GM23338 (cell line): ENCODE measurements around the gene ZNF853.

Experiments used
- CREB1 ChIP-seq: fragments of 250-450 bp; sonication (Bioruptor Pico); IDR thresholded peaks from 2 replicates; pipeline ENCODE4 v1.5.0; 2020; ENCODE audit warnings: low read depth, mild to moderate bottlenecking, moderate library complexity
- EZH2 ChIP-seq: fragments of 200-600 bp; sonication (generic); IDR thresholded peaks from one replicate; pipeline ENCODE4 v1.8.0; 2017; ENCODE audit warnings: antibody characterized with exemption, mild to moderate bottlenecking, low read depth; ENCODE audit not compliant: unreplicated experiment
- EZH2phosphoT487 ChIP-seq: fragments of 200-600 bp; sonication (generic); IDR thresholded peaks from one replicate; pipeline ENCODE4 v1.8.1; 2018; ENCODE audit warnings: antibody characterized with exemption; ENCODE audit not compliant: unreplicated experiment
- JUNB ChIP-seq: IDR thresholded peaks from one replicate; pipeline ENCODE4 v1.6.1; 2016; ENCODE audit warnings: antibody characterized with exemption; ENCODE audit not compliant: unreplicated experiment
- NANOG ChIP-seq: IDR thresholded peaks from 2 replicates; pipeline ENCODE4 v1.6.1; 2016; ENCODE audit warnings: antibody characterized with exemption, borderline replicate concordance
- POLR2AphosphoS5 ChIP-seq: IDR thresholded peaks from 2 replicates; pipeline ENCODE4 v1.6.1; 2016; ENCODE audit warnings: antibody characterized with exemption, low read depth
- STAT1 ChIP-seq: IDR thresholded peaks from one replicate; pipeline ENCODE4 v1.6.1; 2016; ENCODE audit warnings: antibody characterized with exemption; ENCODE audit not compliant: unreplicated experiment
- ZNF331 ChIP-seq: fragments of 250-450 bp; sonication (Bioruptor Pico); IDR thresholded peaks from 2 replicates; pipeline ENCODE4 v1.5.0; 2020; ENCODE audit warnings: low read depth, mild to moderate bottlenecking, moderate library complexity
- ZNF462 ChIP-seq: fragments of 250-450 bp; sonication (Bioruptor Pico); IDR thresholded peaks from 2 replicates; pipeline ENCODE4 v1.5.0; 2020; ENCODE audit warnings: mild to moderate bottlenecking, moderate library complexity
- TF ChIP-seq, protein P1 (sequence below), 2 experiments: fragments of 200-600 bp in 1 of 2; sonication (generic) in 1 of 2; conservative IDR thresholded peaks; 2 replicates each; pipeline versions ENCODE4 v1.5.1 to v1.6.1; 2016 to 2017; ENCODE audit warnings: antibody characterized with exemption in 2 of 2, low read depth in 2 of 2, mild to moderate bottlenecking in 2 of 2, moderate library complexity in 1 of 2
- TF ChIP-seq, protein P2 (sequence below): IDR thresholded peaks from one replicate; pipeline ENCODE4 v1.6.1; 2018; ENCODE audit warnings: antibody characterized with exemption; ENCODE audit not compliant: unreplicated experiment
- TF ChIP-seq, protein P3 (sequence below): IDR thresholded peaks from 2 replicates; pipeline ENCODE4 v1.6.1; 2016; ENCODE audit warnings: antibody characterized with exemption

GRCh38 chr7:6652446-6653011 is 37.1 kb downstream of the ZNF853 start:
- TF ChIP-seq, protein P1, sequence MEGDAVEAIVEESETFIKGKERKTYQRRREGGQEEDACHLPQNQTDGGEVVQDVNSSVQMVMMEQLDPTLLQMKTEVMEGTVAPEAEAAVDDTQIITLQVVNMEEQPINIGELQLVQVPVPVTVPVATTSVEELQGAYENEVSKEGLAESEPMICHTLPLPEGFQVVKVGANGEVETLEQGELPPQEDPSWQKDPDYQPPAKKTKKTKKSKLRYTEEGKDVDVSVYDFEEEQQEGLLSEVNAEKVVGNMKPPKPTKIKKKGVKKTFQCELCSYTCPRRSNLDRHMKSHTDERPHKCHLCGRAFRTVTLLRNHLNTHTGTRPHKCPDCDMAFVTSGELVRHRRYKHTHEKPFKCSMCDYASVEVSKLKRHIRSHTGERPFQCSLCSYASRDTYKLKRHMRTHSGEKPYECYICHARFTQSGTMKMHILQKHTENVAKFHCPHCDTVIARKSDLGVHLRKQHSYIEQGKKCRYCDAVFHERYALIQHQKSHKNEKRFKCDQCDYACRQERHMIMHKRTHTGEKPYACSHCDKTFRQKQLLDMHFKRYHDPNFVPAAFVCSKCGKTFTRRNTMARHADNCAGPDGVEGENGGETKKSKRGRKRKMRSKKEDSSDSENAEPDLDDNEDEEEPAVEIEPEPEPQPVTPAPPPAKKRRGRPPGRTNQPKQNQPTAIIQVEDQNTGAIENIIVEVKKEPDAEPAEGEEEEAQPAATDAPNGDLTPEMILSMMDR (conservative IDR thresholded peaks at IDR 0.05; ENCODE audit: low read depth in 2 of 2): no peak
- TF ChIP-seq POLR2AphosphoS5: no peak
- TF ChIP-seq NANOG: no peak
- TF ChIP-seq ZNF331: no peak
- TF ChIP-seq JUNB: no peak
- TF ChIP-seq, protein P2, sequence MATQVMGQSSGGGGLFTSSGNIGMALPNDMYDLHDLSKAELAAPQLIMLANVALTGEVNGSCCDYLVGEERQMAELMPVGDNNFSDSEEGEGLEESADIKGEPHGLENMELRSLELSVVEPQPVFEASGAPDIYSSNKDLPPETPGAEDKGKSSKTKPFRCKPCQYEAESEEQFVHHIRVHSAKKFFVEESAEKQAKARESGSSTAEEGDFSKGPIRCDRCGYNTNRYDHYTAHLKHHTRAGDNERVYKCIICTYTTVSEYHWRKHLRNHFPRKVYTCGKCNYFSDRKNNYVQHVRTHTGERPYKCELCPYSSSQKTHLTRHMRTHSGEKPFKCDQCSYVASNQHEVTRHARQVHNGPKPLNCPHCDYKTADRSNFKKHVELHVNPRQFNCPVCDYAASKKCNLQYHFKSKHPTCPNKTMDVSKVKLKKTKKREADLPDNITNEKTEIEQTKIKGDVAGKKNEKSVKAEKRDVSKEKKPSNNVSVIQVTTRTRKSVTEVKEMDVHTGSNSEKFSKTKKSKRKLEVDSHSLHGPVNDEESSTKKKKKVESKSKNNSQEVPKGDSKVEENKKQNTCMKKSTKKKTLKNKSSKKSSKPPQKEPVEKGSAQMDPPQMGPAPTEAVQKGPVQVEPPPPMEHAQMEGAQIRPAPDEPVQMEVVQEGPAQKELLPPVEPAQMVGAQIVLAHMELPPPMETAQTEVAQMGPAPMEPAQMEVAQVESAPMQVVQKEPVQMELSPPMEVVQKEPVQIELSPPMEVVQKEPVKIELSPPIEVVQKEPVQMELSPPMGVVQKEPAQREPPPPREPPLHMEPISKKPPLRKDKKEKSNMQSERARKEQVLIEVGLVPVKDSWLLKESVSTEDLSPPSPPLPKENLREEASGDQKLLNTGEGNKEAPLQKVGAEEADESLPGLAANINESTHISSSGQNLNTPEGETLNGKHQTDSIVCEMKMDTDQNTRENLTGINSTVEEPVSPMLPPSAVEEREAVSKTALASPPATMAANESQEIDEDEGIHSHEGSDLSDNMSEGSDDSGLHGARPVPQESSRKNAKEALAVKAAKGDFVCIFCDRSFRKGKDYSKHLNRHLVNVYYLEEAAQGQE: no peak
- TF ChIP-seq CREB1 (CRISPR knock-in tag): no peak
- no peak for TF ChIP-seq EZH2
- TF ChIP-seq, protein P3, sequence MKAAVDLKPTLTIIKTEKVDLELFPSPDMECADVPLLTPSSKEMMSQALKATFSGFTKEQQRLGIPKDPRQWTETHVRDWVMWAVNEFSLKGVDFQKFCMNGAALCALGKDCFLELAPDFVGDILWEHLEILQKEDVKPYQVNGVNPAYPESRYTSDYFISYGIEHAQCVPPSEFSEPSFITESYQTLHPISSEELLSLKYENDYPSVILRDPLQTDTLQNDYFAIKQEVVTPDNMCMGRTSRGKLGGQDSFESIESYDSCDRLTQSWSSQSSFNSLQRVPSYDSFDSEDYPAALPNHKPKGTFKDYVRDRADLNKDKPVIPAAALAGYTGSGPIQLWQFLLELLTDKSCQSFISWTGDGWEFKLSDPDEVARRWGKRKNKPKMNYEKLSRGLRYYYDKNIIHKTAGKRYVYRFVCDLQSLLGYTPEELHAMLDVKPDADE: no peak
- TF ChIP-seq STAT1: no peak
- TF ChIP-seq ZNF462 (CRISPR knock-in tag): no peak
- no peak for TF ChIP-seq EZH2phosphoT487
